Endodermal cell (in vitro differentiated cells): ENCODE measurements around the gene TRIM38. TPM values are rescaled to one million over a fixed set of nuclear protein-coding genes. Genes with fewer than 3 reads are reported as not detected.
A peak's percentile ranks its signal among the peaks of the same experiment; 100 is the strongest.

Experiments
- DNase-seq: peaks from one replicate; pipeline ENCODE4 v3.0.0-alpha.2; 2017
- H3K27ac ChIP-seq: 2 replicates; pipeline ENCODE4 v1.5.1; 2013; ENCODE audit warnings: mild to moderate bottlenecking, low read depth, low read length, moderate library complexity
- H3K27me3 ChIP-seq: 2 replicates; pipeline ENCODE4 v1.6.1; 2013; ENCODE audit warnings: mild to moderate bottlenecking, low read length, moderate library complexity; ENCODE audit not compliant: insufficient read depth, control insufficient read depth, poor library complexity, severe bottlenecking
- H3K36me3 ChIP-seq: 2 replicates; pipeline ENCODE4 v1.7.0; 2013; ENCODE audit warnings: mild to moderate bottlenecking, low read length, moderate library complexity; ENCODE audit not compliant: control insufficient read depth, insufficient read depth
- H3K4me1 ChIP-seq: one replicate; pipeline ENCODE4 v1.7.0; 2013; ENCODE audit warnings: low read length; ENCODE audit not compliant: control insufficient read depth, insufficient read depth
- H3K4me3 ChIP-seq: 2 replicates; pipeline ENCODE4 v1.5.1; 2013; ENCODE audit warnings: mild to moderate bottlenecking, low read length, moderate library complexity
- H3K9ac ChIP-seq: 2 replicates; pipeline ENCODE4 v1.6.1; 2013; ENCODE audit warnings: mild to moderate bottlenecking, low read length, moderate library complexity; ENCODE audit not compliant: poor library complexity, severe bottlenecking; ENCODE audit errors: extremely low read depth
- H3K9me3 ChIP-seq: 2 replicates; pipeline ENCODE4 v1.6.1; 2013; ENCODE audit warnings: mild to moderate bottlenecking, low read length, moderate library complexity; ENCODE audit not compliant: control insufficient read depth
- H3K27ac Mint-ChIP-seq: 2 replicates; pipeline ENCODE4 v1.8.0; 2020; ENCODE audit warnings: mixed read lengths
- H3K27me3 Mint-ChIP-seq: 2 replicates; pipeline ENCODE4 v1.8.0; 2021; ENCODE audit warnings: mild to moderate bottlenecking, mixed read lengths; ENCODE audit not compliant: insufficient read depth
- H3K36me3 Mint-ChIP-seq: 2 replicates; pipeline ENCODE4 v1.8.0; 2020; ENCODE audit warnings: low read depth, mixed read lengths
- H3K4me1 Mint-ChIP-seq: 2 replicates; pipeline ENCODE4 v1.8.0; 2020; ENCODE audit warnings: mixed read lengths
- H3K4me3 Mint-ChIP-seq: 2 replicates; pipeline ENCODE4 v1.8.0; 2020; ENCODE audit warnings: mild to moderate bottlenecking, moderate library complexity, mixed read lengths
- H3K9me3 Mint-ChIP-seq: 2 replicates; pipeline ENCODE4 v1.8.0; 2020; ENCODE audit warnings: mild to moderate bottlenecking, mixed read lengths
- CTCF ChIP-seq: fragments of 200-600 bp; sonication (generic); conservative IDR thresholded peaks from 2 replicates; pipeline ENCODE4 v1.5.0; 2021; ENCODE audit warnings: antibody characterized with exemption, mild to moderate bottlenecking
- WGBS, 2 experiments: methylation state at CpG; one replicate each; pipeline versions ENCODE4 v1.1.5 to v1.1.7; 2013; ENCODE audit warnings: missing lambda C conversion rate in 2 of 2, mixed read lengths in 1 of 2; ENCODE audit not compliant: insufficient coverage in 1 of 2, insufficient read length in 1 of 2; 5-methylcytosine and 5-hydroxymethylcytosine counted together
- long read RNA-seq, 4 experiments: library from polyadenylated mRNA in 2 of 4; library from RNA in 1 of 4; library from capped mRNA in 1 of 4; stranded (forward) in 3 of 4; unstranded in 1 of 4; transcript quantifications; one replicate each; pipeline ENCODE4 v2.0.0, GENCODE V29; 2020 to 2021; ENCODE audit warnings: inconsistent platforms in 1 of 4
- polyA plus RNA-seq, 2 experiments: library from polyadenylated mRNA; stranded (reverse); fragments of 50-300 nt; gene quantifications; one replicate each; pipeline ENCODE4 v1.2.3, GENCODE V29; 2013
- total RNA-seq, 2 donors: library from RNA; stranded (reverse); fragmentation: NEBNext Ultra II Directional in 1 of 2; extraction: Animal tissue kit (Norgen Biotek cat#: 25700) in 1 of 2; gene quantifications; 2 replicates in 1 of 2; 3 replicates in 1 of 2; pipeline ENCODE4 v1.2.1, GENCODE V29; 2021

TRIM38 gene
- 1 to 10 TPM; 4.2 to 4.4 TPM for total RNA-seq
- polyA plus RNA-seq (2013, experiment 1 of 2): 0.32 TPM
- 0.29 TPM for polyA plus RNA-seq (2013, experiment 2 of 2)
- long read RNA-seq, experiment 1, partial matches to known transcripts: 0 of 3 reads
- long read RNA-seq, experiment 1, other reads (novel, unspliced or antisense): 3 of 3 reads
- long read RNA-seq, experiment 2, full-length matches to known transcripts: 2 of 8 reads
- long read RNA-seq, experiment 2, partial matches to known transcripts: 0 of 8 reads
- long read RNA-seq, experiment 2, other reads (novel, unspliced or antisense): 6 of 8 reads
- long read RNA-seq, experiment 3, full-length matches to known transcripts: 26 of 52 reads
- long read RNA-seq, experiment 3, partial matches to known transcripts: 6 of 52 reads
- long read RNA-seq, experiment 3, other reads (novel, unspliced or antisense): 20 of 52 reads
- long read RNA-seq, experiment 4, full-length matches to known transcripts: 4 of 11 reads
- long read RNA-seq, experiment 4, partial matches to known transcripts: 3 of 11 reads
- long read RNA-seq, experiment 4, other reads (novel, unspliced or antisense): 4 of 11 reads

- Histone ChIP-seq H3K36me3 (no peaks in the 10 kb centered on the region), H3K27ac (no peak within 1 kb of the TSS), H3K4me3 (peak within 1 kb of the TSS; percentile 32), H3K4me1 (peaks cover 4% of the 10 kb centered on the region), H3K9me3 (peaks cover 34% of the 10 kb centered on the region), H3K27me3 (no peaks in the 10 kb centered on the region), H3K9ac (no peak within 1 kb of the TSS)
- H3K4me3 Mint-ChIP-seq: peak within 1 kb of the TSS; percentile 61
- peaks cover 29% of the 10 kb centered on the region for H3K9me3 Mint-ChIP-seq
- TF ChIP-seq CTCF: no peak
- peak; percentile 52 for DNase-seq
- H3K4me1 Mint-ChIP-seq: peaks cover 22% of the 10 kb centered on the region
- no peaks in the 10 kb centered on the region for H3K27me3 Mint-ChIP-seq
- 79% methylated on average over 3 to 11 of the region's 11 CpGs for WGBS, 2 experiments
- peak within 1 kb of the TSS; percentile 96 for H3K27ac Mint-ChIP-seq
- peaks cover 16% of the 10 kb centered on the region for H3K36me3 Mint-ChIP-seq
Measured at GRCh38 chr6:25962149-25963127, at the start of gene TRIM38. TRIM38 (plus strand) TSS chr6:25962802; CDS start chr6:25966523, 3,721 bp downstream.

- no peaks in the 10 kb centered on the region for H3K36me3 Mint-ChIP-seq
- Histone ChIP-seq H3K27ac (no peak overlapping the region), H3K9me3 (no peaks in the 10 kb centered on the region), H3K36me3 (no peaks in the 10 kb centered on the region), H3K27me3 (no peaks in the 10 kb centered on the region), H3K4me1 (no peaks in the 10 kb centered on the region), H3K4me3 (no peak overlapping the region), H3K9ac (no peak overlapping the region)
- TF ChIP-seq CTCF: no peak
- no peak overlapping the region for H3K4me3 Mint-ChIP-seq
- 75 to 85% methylated on average over 3 of the region's 3 CpGs for WGBS, 2 experiments
- H3K27me3 Mint-ChIP-seq: no peaks in the 10 kb centered on the region
- H3K9me3 Mint-ChIP-seq: no peaks in the 10 kb centered on the region
- H3K27ac Mint-ChIP-seq: no peak overlapping the region
- peaks cover 5% of the 10 kb centered on the region for H3K4me1 Mint-ChIP-seq
- DNase-seq: no peak
Measured at GRCh38 chr6:25913741-25914140, 48.9 kb upstream of the TRIM38 start.

- Mint-ChIP-seq H3K4me1 (peaks cover 13% of the 10 kb centered on the region), H3K27me3 (no peaks in the 10 kb centered on the region), H3K9me3 (no peaks in the 10 kb centered on the region), H3K36me3 (no peaks in the 10 kb centered on the region), H3K4me3 (no peak overlapping the region), H3K27ac (no peak overlapping the region)
- WGBS, 2 experiments: 92 to 100% methylated on average over 1 to 3 of the region's 3 CpGs
- H3K4me3 ChIP-seq: no peak overlapping the region
- H3K9me3 ChIP-seq: no peaks in the 10 kb centered on the region
- no peak for DNase-seq
- no peaks in the 10 kb centered on the region for H3K4me1 ChIP-seq
- TF ChIP-seq CTCF: no peak
- H3K27me3 ChIP-seq: no peaks in the 10 kb centered on the region
- H3K9ac ChIP-seq: no peak overlapping the region
- no peaks in the 10 kb centered on the region for H3K36me3 ChIP-seq
- H3K27ac ChIP-seq: no peak overlapping the region
Measured at GRCh38 chr6:25916330-25916729, 46.3 kb upstream of the TRIM38 start.
